ENCODE data around the gene PLCB1. TPM values are rescaled to one million over a fixed set of nuclear protein-coding genes. Genes with fewer than 3 reads are reported as not detected.

Gene PLCB1
- total RNA-seq, 1 donor, result 13.4 TPM

- Histone ChIP-seq H3K36me3 (ENCODE audit: insufficient read depth, low read length) (no peaks in the 10 kb centered on the region), H3K27me3 (ENCODE audit: insufficient read depth, low read length) (no peaks in the 10 kb centered on the region), H3K79me2 (ENCODE audit: insufficient read depth, low read length) (no peaks in the 10 kb centered on the region), H3K4me2 (ENCODE audit: insufficient read depth, low read length) (no peak overlapping the region), H3K4me3 (ENCODE audit: insufficient read depth, low read length) (no peak overlapping the region), H2AFZ (ENCODE audit: low read length) (no peak overlapping the region), H3K4me1 (ENCODE audit: insufficient read depth, low read length) (peaks cover 19% of the 10 kb centered on the region), H3K9me3 (ENCODE audit: low read depth, low read length) (no peaks in the 10 kb centered on the region), H4K20me1 (ENCODE audit: insufficient read depth, low read length) (no peaks in the 10 kb centered on the region), H3K27ac (ENCODE audit: low read depth, low read length) (no peak overlapping the region)
- DNase-seq (ENCODE audit: insufficient read length, low spot score, missing footprints), result no peak
- TF ChIP-seq CTCF (IDR thresholded peaks at IDR 0.05; ENCODE audit: extremely low read depth, low read depth, low read length), result no peak
Observed at GRCh38 chr20:8390500-8390899, 258.4 kb downstream of the PLCB1 start.

DNA sequence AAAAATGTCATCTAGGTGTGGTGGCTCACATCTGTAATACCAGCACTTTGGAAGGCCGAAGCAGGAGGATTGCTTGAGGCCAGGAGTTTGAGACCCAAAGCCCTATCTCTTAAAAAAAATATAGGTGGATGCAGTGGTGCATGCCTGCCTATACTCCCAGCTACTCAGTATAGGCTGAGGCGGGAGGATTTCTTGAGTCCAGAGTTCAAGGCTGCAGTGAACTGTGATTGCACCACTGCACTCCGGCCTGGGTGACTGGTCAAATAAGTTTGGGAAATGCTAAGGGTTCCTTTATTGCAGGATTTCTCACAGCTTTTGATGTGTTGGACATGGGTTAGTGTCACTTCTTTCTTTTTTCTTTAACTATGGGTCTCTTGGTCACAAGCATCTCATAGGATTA, 261.3 kb downstream of the PLCB1 start:
- no peaks in the 10 kb centered on the region for H3K36me3 ChIP-seq (ENCODE audit: insufficient read depth, low read length)
- H2AFZ ChIP-seq (ENCODE audit: low read length), result no peak overlapping the region
- DNase-seq (ENCODE audit: insufficient read length, low spot score, missing footprints), result no peak
- peaks cover 15% of the 10 kb centered on the region for H3K4me1 ChIP-seq (ENCODE audit: insufficient read depth, low read length)
- H3K79me2 ChIP-seq (ENCODE audit: insufficient read depth, low read length), result no peaks in the 10 kb centered on the region
- no peaks in the 10 kb centered on the region for H3K27me3 ChIP-seq (ENCODE audit: insufficient read depth, low read length)
- H4K20me1 ChIP-seq (ENCODE audit: insufficient read depth, low read length), result no peaks in the 10 kb centered on the region
- no peak overlapping the region for H3K4me2 ChIP-seq (ENCODE audit: insufficient read depth, low read length)
- TF ChIP-seq CTCF (IDR thresholded peaks at IDR 0.05; ENCODE audit: extremely low read depth, low read depth, low read length), result no peak
- no peak overlapping the region for H3K4me3 ChIP-seq (ENCODE audit: insufficient read depth, low read length)
- no peak overlapping the region for H3K27ac ChIP-seq (ENCODE audit: low read depth, low read length)
- no peaks in the 10 kb centered on the region for H3K9me3 ChIP-seq (ENCODE audit: low read depth, low read length)

DNA sequence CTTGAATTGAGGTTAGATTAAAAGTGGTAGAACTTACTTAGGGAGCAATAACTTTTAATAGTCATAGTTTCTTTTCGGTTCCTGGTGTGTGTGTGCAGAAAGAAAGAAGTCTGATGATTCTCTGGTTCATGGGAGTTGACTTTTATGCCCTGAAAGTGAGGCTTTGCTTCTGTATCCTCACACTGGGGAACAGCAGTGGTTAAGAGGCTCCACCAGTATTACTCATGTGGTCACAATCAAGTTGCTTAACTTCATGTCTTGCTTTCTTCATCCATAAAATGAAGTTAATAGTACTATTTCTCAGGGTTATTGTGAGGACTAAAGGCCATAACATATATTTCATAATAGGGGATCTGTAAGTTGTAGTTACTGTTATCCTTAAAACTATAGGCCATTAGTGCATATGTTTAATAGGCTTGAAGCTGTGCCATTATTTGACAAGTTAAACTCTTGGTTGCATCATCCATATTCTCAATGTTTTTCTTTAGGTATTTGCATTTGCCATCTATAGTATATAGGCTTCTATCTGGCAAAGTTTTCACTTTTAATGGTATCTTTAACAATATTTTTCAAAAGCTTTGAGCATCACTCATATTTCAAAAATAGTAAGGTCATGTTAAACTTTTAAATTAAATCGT, 262.4 kb downstream of the PLCB1 start:
- DNase-seq (ENCODE audit: insufficient read length, low spot score, missing footprints), result no peak
- TF ChIP-seq CTCF (IDR thresholded peaks at IDR 0.05; ENCODE audit: extremely low read depth, low read depth, low read length), result no peak

GRCh38 chr20:8395956-8396355, 263.9 kb downstream of the PLCB1 start:
- no peaks in the 10 kb centered on the region for H3K36me3 ChIP-seq (ENCODE audit: insufficient read depth, low read length)
- no peaks in the 10 kb centered on the region for H3K9me3 ChIP-seq (ENCODE audit: low read depth, low read length)
- H3K27me3 ChIP-seq (ENCODE audit: insufficient read depth, low read length), result no peaks in the 10 kb centered on the region
- no peaks in the 10 kb centered on the region for H4K20me1 ChIP-seq (ENCODE audit: insufficient read depth, low read length)
- no peak overlapping the region for H3K27ac ChIP-seq (ENCODE audit: low read depth, low read length)
- no peaks in the 10 kb centered on the region for H3K79me2 ChIP-seq (ENCODE audit: insufficient read depth, low read length)
- TF ChIP-seq CTCF (IDR thresholded peaks at IDR 0.05; ENCODE audit: extremely low read depth, low read depth, low read length), result no peak
- H3K4me1 ChIP-seq (ENCODE audit: insufficient read depth, low read length), result peaks cover 4% of the 10 kb centered on the region
- H3K4me3 ChIP-seq (ENCODE audit: insufficient read depth, low read length), result no peak overlapping the region
- H2AFZ ChIP-seq (ENCODE audit: low read length), result no peak overlapping the region
- H3K4me2 ChIP-seq (ENCODE audit: insufficient read depth, low read length), result no peak overlapping the region
- no peak for DNase-seq (ENCODE audit: insufficient read length, low spot score, missing footprints)

More for the DNA sequence above, 262.4 kb downstream of the PLCB1 start:
- no peak overlapping the region for H3K4me3 ChIP-seq (ENCODE audit: insufficient read depth, low read length)
- no peaks in the 10 kb centered on the region for H3K9me3 ChIP-seq (ENCODE audit: low read depth, low read length)
- no peaks in the 10 kb centered on the region for H4K20me1 ChIP-seq (ENCODE audit: insufficient read depth, low read length)
- H3K27ac ChIP-seq (ENCODE audit: low read depth, low read length), result no peak overlapping the region
- no peak overlapping the region for H3K4me2 ChIP-seq (ENCODE audit: insufficient read depth, low read length)
- no peaks in the 10 kb centered on the region for H3K79me2 ChIP-seq (ENCODE audit: insufficient read depth, low read length)
- no peaks in the 10 kb centered on the region for H3K36me3 ChIP-seq (ENCODE audit: insufficient read depth, low read length)
- peaks cover 5% of the 10 kb centered on the region for H3K4me1 ChIP-seq (ENCODE audit: insufficient read depth, low read length)
- no peaks in the 10 kb centered on the region for H3K27me3 ChIP-seq (ENCODE audit: insufficient read depth, low read length)
- H2AFZ ChIP-seq (ENCODE audit: low read length), result peak overlapping the region; percentile 0
